LoVo (cell line): Measurements from ENCODE around the gene RNFT2.
"Not testable (repeated sequence)": the region's sequence is repeated elsewhere in the genome, so short reads cannot be mapped to it uniquely, and the experiment has no call there.

Source experiments
- DNase-seq: peaks from one replicate; pipeline ENCODE4 v3.0.0-alpha.2; 2016; ENCODE audit warnings: low spot score

Gene RNFT2

DNA sequence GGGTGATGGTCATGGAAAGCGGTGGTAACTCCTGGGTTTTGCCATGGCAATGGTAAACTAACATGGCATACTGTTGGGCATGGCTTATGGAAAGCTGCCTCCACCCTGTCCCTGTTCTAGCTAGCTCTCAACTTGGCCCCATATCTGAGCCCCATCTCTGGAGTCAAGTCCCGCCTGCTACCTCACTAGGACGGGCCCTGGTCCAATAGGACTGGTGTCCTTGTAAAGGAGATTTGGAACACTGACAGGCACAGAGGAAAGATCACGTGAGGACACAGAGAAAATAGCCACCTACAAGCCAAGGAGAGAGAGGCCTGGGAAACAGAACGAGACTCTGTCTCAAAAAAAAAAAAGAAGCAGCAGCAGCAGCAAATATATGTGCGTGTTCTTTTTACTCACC lies 59.8 kb downstream of the RNFT2 start:
- DNase-seq = no peak

- no peak for DNase-seq
Measured at GRCh38 chr12:116798719-116799118, 60.6 kb downstream of the RNFT2 start.

- DNase-seq = no peak
Measured at GRCh38 chr12:116799955-116800354, 61.8 kb downstream of the RNFT2 start.

- no peak for DNase-seq
Measured at GRCh38 chr12:116800918-116801317, 62.8 kb downstream of the RNFT2 start.

DNA sequence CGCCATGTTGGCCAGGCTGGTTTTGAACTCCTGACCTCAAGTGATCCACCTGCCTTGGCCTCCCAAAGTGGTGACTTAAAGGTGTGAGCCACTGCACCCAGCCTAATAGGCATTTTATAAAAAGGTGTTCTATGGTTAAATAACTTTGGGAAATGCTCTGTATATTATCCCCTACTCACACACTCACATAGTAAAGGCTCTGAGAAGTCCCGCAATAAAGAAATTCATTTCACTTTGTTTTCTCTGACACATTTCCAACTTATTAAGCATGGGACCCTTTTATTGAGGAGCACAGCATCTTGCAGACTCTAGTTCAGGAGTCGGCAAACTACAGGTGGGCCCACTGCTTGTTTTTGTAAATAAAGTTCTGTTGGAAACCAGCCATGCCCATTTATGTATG lies 63.9 kb downstream of the RNFT2 start:
- DNase-seq = no peak

- DNase-seq = no peak
Measured at GRCh38 chr12:116803013-116803736, 65.1 kb downstream of the RNFT2 start.

DNA sequence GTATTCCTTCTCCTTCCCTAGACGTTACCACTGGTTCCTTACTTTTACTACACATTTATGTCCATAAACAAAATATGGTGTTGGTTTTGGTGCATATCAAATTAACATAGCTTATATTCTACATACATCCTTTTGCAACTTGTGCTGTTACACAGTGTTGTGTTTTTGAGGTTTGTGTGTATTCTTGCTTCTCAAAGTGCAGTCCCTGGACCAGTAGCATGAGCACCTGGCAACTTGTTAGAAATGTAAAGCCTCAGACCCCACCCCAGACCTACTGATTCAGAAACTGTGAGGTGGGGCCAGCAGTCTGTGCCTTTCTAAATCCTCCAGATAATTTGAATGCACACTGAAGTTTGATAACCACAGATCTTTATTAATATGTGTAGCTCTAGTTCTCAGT lies 65.9 kb downstream of the RNFT2 start:
- DNase-seq = no peak

- DNase-seq = no peak
Measured at GRCh38 chr12:116806845-116807440, 68.8 kb downstream of the RNFT2 start.

- DNase-seq = no peak
Measured at GRCh38 chr12:116807546-116807945, 69.4 kb downstream of the RNFT2 start.

DNA sequence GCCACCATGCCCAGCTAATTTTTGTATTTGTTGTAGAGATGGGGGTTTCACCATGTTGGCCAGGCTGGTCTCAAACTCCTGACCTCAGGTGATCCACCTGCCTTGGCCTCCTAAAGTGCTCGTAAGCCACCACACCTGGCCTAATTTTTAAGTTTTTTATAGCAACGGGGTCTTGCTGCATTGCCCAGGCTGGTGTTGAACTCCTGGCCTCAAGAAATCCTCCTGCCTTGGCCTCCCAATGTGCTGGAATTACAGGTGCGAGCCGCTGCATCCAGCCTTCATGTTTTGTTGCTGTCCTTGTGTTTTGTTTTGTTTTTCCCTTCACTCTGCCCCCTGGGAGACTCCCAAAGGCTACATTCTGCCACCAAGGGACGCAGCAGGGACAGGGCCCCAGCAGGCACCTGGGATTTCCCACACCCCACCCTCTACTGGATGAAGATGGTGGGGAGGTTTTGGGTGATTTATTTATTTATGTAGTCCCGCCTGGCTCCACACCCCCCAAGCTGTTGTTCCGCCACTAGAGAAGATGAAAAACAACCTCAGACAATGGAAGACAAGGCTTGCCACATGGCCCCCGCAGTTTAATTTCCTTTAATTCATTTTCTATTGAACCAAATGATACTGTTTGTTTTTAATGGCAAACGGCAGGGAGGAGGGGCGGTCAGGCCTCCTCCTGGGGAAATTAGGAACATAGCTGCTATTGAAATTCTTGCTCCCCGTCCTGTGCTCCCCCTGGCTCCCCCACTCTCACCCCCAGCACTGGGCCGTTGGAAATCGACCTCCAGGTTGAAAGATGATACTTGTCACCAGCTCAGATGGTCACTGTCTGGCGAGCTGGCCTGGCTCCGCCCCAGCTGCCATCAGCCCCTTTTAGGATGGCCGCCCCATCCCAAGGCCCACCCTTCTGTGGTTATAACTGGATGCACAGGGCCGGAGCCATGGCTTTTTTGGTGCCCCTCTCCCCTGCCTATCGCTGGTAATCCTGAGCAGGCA lies 70.3 kb downstream of the RNFT2 start:
- DNase-seq = no peak

DNA sequence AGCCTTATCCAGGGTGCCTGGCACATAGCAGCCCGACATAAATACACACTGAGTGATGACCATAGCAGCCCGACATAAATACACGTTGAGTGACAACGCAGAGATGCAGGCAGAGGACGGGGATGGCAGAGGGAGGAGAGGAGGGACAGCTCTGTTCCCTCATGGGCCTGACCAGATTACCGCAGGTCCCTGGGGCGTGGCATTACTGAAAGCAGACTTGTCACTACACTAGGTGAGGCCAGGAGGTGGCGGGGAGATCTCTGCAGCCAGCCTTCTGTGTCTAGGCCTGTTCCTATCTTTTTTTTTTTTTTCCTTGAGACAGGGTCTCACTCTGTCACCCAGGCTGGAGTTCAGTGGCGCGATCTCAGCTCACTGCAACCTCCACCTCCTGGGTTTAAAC lies 74.1 kb downstream of the RNFT2 start:
- DNase-seq = no peak

DNA sequence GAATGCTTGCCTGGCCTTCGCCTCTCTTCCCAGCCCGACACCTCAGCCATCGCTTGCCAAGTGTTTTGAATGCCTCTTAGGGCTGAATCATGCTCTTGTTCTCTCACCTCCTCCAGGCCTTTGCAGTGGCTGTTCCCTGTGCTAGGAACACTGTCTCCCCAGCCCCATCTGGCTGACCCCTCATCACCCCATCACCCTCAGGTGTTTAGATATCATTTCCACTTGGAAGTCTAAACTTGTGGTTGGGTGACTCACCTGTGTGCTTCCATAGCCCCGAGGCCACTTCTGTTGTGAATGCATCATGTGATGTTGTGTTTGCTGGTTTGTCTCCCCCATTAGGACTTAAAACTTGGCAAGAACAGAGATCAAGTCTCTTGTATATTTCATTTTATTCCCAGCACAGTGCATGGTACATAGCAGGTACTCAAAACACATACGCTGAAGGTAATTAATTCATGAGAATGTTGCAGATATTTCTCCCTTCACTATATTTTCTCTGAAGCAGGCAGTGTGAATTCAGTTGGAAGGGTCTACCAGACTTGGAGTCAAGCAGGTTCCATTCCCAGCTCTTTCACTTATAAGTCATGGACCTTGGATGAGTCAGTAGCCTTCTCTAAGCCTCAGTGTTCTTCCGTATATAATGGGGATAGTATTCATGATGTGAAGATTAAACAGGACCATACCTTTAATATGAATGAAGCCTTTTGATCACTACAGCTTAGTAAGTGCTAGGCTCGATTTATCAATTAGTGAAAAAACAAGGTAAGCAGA lies 75.3 kb downstream of the RNFT2 start:
- peak; percentile 30 for DNase-seq

DNA sequence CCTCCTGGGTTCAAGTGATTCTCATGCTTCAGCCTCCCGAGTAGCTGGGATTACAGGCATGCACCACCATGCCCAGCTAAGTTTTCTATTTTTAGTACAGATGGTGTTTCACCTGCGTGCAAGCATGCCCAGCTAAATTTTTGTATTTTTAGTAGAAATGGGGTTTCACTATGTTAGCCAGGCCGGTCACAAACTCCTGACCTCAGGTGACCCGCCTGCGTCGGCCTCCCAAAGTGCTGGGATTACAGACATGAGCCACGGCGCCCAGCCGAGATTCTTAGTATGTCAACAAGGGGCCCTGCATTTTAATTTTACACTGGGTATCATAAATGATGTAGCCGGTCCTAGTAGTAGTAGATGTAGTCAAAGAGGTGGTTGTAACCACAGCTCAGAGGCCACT lies 76.7 kb downstream of the RNFT2 start:
- not testable (repeated sequence) for DNase-seq

DNA sequence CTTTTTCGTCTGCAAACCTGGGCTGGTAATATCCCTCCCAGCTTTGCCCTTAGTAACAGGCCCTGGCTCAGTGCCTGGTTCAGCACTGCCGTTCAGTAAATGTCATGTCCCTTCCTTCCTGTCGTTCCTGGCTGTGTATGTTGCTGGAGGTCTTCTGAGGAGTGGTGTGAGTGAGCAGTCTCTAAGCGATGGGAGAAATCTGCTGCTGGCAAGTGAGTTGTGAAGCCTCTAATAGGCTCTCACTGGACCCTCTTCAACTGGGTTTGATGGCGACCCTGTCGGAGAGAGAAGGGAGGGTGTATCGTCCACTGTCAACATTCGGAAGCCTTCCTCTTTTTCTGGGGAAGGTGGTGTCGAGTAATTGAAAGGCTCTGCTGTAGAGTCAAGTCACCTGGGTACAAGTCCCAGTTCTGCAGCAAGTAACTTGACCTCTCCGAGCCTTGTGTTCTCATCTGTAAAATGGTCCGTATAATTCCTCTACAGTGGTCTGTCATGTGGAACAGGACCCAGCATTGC lies 80.3 kb downstream of the RNFT2 start:
- DNase-seq = no peak

- DNase-seq = peak; percentile 96
Measured at GRCh38 chr12:116818948-116819832, 81.1 kb downstream of the RNFT2 start.

DNA sequence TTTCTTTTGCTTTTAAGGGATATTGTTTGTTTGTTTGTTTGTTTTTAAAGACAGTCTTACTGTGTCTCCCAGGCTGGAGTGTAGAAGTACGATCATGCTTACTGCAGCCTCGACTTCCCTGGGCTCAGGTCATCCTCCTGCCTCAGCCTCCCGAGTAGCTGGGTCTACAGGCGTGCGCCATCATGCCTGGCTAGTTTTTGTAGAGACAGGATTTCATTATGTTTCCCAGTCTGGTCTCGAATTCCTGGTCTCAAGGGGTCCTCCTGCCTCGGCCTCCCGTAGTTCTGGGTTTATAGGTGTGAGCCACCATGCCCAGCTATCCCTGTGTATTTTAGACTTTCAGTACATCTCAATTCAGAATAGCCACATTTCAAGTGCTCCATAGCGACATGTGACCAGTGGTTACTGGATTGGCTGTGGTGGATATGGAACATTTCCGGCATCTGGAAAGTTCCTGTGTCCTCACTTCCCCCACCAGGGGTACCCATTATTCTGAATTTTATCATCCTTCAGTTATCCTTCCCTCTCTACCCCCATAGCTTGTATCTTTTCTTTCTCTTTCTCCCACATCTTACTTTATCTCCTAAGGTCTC lies 82.0 kb downstream of the RNFT2 start:
- no peak for DNase-seq

- DNase-seq = no peak
Measured at GRCh38 chr12:116821291-116821690, 83.2 kb downstream of the RNFT2 start.

GRCh38 chr12:116827432-116827831 lies 89.3 kb downstream of the RNFT2 start:
- DNase-seq = no peak

- DNase-seq = no peak
Measured at GRCh38 chr12:116832353-116832752, 94.2 kb downstream of the RNFT2 start.

- DNase-seq = no peak
Measured at GRCh38 chr12:116833474-116833873, 95.4 kb downstream of the RNFT2 start.
